ENCODE results near the gene TMEM126A. TPM values are rescaled to one million over a fixed set of nuclear protein-coding genes. Genes with fewer than 3 reads are reported as not detected.

Gene TMEM126A
- total RNA-seq, 1 donor from 2014 or later, result 47.2 TPM

GRCh38 chr11:85634747-85635146, 13.0 kb upstream of the TMEM126A start:
- no peak overlapping the region for H3K27ac Mint-ChIP-seq (ENCODE audit: unreplicated experiment)
- no peak overlapping the region for H3K27ac ChIP-seq (ENCODE audit: low read depth, low read length)
- no peaks in the 10 kb centered on the region for H3K27me3 Mint-ChIP-seq (ENCODE audit: low read depth, unreplicated experiment)
- no peaks in the 10 kb centered on the region for H3K9me3 Mint-ChIP-seq (ENCODE audit: unreplicated experiment)
- no peak overlapping the region for H3K4me3 ChIP-seq (ENCODE audit: insufficient read depth, low read depth, low read length)
- peaks cover 26% of the 10 kb centered on the region for H3K79me2 ChIP-seq (ENCODE audit: insufficient read depth, low read length)
- H3K4me1 Mint-ChIP-seq (ENCODE audit: low read depth, unreplicated experiment), result peaks cover 3% of the 10 kb centered on the region
- DNase-seq (ENCODE audit: low read depth) (no peak), FAIRE-seq (no peak)
- H3K27me3 ChIP-seq (ENCODE audit: insufficient read depth, low read length), result no peaks in the 10 kb centered on the region
- TF ChIP-seq EZH2 (IDR thresholded peaks at IDR 0.05; ENCODE audit: insufficient read depth, low read length), result no peak
- TF ChIP-seq, protein P1, sequence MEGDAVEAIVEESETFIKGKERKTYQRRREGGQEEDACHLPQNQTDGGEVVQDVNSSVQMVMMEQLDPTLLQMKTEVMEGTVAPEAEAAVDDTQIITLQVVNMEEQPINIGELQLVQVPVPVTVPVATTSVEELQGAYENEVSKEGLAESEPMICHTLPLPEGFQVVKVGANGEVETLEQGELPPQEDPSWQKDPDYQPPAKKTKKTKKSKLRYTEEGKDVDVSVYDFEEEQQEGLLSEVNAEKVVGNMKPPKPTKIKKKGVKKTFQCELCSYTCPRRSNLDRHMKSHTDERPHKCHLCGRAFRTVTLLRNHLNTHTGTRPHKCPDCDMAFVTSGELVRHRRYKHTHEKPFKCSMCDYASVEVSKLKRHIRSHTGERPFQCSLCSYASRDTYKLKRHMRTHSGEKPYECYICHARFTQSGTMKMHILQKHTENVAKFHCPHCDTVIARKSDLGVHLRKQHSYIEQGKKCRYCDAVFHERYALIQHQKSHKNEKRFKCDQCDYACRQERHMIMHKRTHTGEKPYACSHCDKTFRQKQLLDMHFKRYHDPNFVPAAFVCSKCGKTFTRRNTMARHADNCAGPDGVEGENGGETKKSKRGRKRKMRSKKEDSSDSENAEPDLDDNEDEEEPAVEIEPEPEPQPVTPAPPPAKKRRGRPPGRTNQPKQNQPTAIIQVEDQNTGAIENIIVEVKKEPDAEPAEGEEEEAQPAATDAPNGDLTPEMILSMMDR (IDR thresholded peaks at IDR 0.05; ENCODE audit: insufficient read depth, low read depth, low read length), result no peak
- no peaks in the 10 kb centered on the region for H3K9me3 ChIP-seq (ENCODE audit: insufficient read depth, low read depth, low read length)
- no peaks in the 10 kb centered on the region for H3K4me1 ChIP-seq (ENCODE audit: insufficient read depth, low read length)
- no peak overlapping the region for H3K9ac ChIP-seq (ENCODE audit: low read length)
- H2AFZ ChIP-seq (ENCODE audit: low read depth, low read length), result no peak overlapping the region
- no peaks in the 10 kb centered on the region for H4K20me1 ChIP-seq (ENCODE audit: insufficient read depth, low read length)
- no peak overlapping the region for H3K4me2 ChIP-seq (ENCODE audit: low read length)
- no peaks in the 10 kb centered on the region for H3K36me3 Mint-ChIP-seq (ENCODE audit: low read depth, unreplicated experiment)
- H3K4me3 Mint-ChIP-seq (ENCODE audit: unreplicated experiment), result no peak overlapping the region
- peaks cover 9% of the 10 kb centered on the region for H3K36me3 ChIP-seq (ENCODE audit: insufficient read depth, low read length)

GRCh38 chr11:85643191-85643614, 4.6 kb upstream of the TMEM126A start:
- TF ChIP-seq, protein P1 (IDR thresholded peaks at IDR 0.05; ENCODE audit: insufficient read depth, low read depth, low read length), result no peak
- TF ChIP-seq EZH2 (IDR thresholded peaks at IDR 0.05; ENCODE audit: insufficient read depth, low read length), result no peak
- H3K4me2 ChIP-seq (ENCODE audit: low read length), result no peak overlapping the region
- no peaks in the 10 kb centered on the region for H4K20me1 ChIP-seq (ENCODE audit: insufficient read depth, low read length)
- H3K9me3 Mint-ChIP-seq (ENCODE audit: unreplicated experiment), result no peaks in the 10 kb centered on the region
- H3K27me3 ChIP-seq (ENCODE audit: insufficient read depth, low read length), result no peaks in the 10 kb centered on the region
- H3K4me3 Mint-ChIP-seq (ENCODE audit: unreplicated experiment), result no peak overlapping the region
- H3K9me3 ChIP-seq (ENCODE audit: insufficient read depth, low read depth, low read length), result no peaks in the 10 kb centered on the region
- no peaks in the 10 kb centered on the region for H3K4me1 ChIP-seq (ENCODE audit: insufficient read depth, low read length)
- FAIRE-seq, result no peak
- no peak overlapping the region for H3K4me3 ChIP-seq (ENCODE audit: insufficient read depth, low read depth, low read length)
- no peaks in the 10 kb centered on the region for H3K36me3 ChIP-seq (ENCODE audit: insufficient read depth, low read length)
- no peaks in the 10 kb centered on the region for H3K4me1 Mint-ChIP-seq (ENCODE audit: low read depth, unreplicated experiment)
- no peak overlapping the region for H2AFZ ChIP-seq (ENCODE audit: low read depth, low read length)
- no peaks in the 10 kb centered on the region for H3K27me3 Mint-ChIP-seq (ENCODE audit: low read depth, unreplicated experiment)
- H3K36me3 Mint-ChIP-seq (ENCODE audit: low read depth, unreplicated experiment), result no peaks in the 10 kb centered on the region
- no peak for DNase-seq (ENCODE audit: low read depth)
- H3K27ac ChIP-seq (ENCODE audit: low read depth, low read length), result no peak overlapping the region
- H3K79me2 ChIP-seq (ENCODE audit: insufficient read depth, low read length), result peaks cover 4% of the 10 kb centered on the region
- H3K9ac ChIP-seq (ENCODE audit: low read length), result no peak overlapping the region
- H3K27ac Mint-ChIP-seq (ENCODE audit: unreplicated experiment), result no peak overlapping the region

- TF ChIP-seq, protein P1 (IDR thresholded peaks at IDR 0.05; ENCODE audit: insufficient read depth, low read depth, low read length), result no peak
- no peak for TF ChIP-seq EZH2 (IDR thresholded peaks at IDR 0.05; ENCODE audit: insufficient read depth, low read length)
- DNase-seq (ENCODE audit: low read depth), result no peak
- peak overlapping the region; percentile 90 for H3K9ac ChIP-seq (ENCODE audit: low read length)
- H3K4me2 ChIP-seq (ENCODE audit: low read length), result peak overlapping the region; percentile 90
- peak overlapping the region; percentile 91 for H3K4me3 ChIP-seq (ENCODE audit: insufficient read depth, low read depth, low read length)
- H3K36me3 Mint-ChIP-seq (ENCODE audit: low read depth, unreplicated experiment), result no peaks in the 10 kb centered on the region
- peaks cover 2% of the 10 kb centered on the region for H3K9me3 Mint-ChIP-seq (ENCODE audit: unreplicated experiment)
- H3K27me3 Mint-ChIP-seq (ENCODE audit: low read depth, unreplicated experiment), result no peaks in the 10 kb centered on the region
- peaks cover 3% of the 10 kb centered on the region for H3K4me1 ChIP-seq (ENCODE audit: insufficient read depth, low read length)
- peak overlapping the region; percentile 78 for H3K27ac ChIP-seq (ENCODE audit: low read depth, low read length)
- peak overlapping the region; percentile 96 for H3K4me3 Mint-ChIP-seq (ENCODE audit: unreplicated experiment)
- H3K27ac Mint-ChIP-seq (ENCODE audit: unreplicated experiment), result peak overlapping the region; percentile 95
- peak overlapping the region; percentile 79 for H2AFZ ChIP-seq (ENCODE audit: low read depth, low read length)
- no peaks in the 10 kb centered on the region for H3K27me3 ChIP-seq (ENCODE audit: insufficient read depth, low read length)
- H3K36me3 ChIP-seq (ENCODE audit: insufficient read depth, low read length), result peaks cover 4% of the 10 kb centered on the region
- no peaks in the 10 kb centered on the region for H4K20me1 ChIP-seq (ENCODE audit: insufficient read depth, low read length)
- peaks cover 3% of the 10 kb centered on the region for H3K4me1 Mint-ChIP-seq (ENCODE audit: low read depth, unreplicated experiment)
- FAIRE-seq, result no peak
- no peaks in the 10 kb centered on the region for H3K9me3 ChIP-seq (ENCODE audit: insufficient read depth, low read depth, low read length)
- peaks cover 25% of the 10 kb centered on the region for H3K79me2 ChIP-seq (ENCODE audit: insufficient read depth, low read length)
Observed at GRCh38 chr11:85647078-85647477, 689 bp upstream of the TMEM126A start.

Data from astrocyte (in vitro differentiated cells and primary cell).